ENCODE results near the gene CCDC92B.
"Not testable (repeated sequence)": the region's sequence is repeated elsewhere in the genome, so short reads cannot be mapped to it uniquely, and the experiment has no call there.

The CCDC92B gene

DNA sequence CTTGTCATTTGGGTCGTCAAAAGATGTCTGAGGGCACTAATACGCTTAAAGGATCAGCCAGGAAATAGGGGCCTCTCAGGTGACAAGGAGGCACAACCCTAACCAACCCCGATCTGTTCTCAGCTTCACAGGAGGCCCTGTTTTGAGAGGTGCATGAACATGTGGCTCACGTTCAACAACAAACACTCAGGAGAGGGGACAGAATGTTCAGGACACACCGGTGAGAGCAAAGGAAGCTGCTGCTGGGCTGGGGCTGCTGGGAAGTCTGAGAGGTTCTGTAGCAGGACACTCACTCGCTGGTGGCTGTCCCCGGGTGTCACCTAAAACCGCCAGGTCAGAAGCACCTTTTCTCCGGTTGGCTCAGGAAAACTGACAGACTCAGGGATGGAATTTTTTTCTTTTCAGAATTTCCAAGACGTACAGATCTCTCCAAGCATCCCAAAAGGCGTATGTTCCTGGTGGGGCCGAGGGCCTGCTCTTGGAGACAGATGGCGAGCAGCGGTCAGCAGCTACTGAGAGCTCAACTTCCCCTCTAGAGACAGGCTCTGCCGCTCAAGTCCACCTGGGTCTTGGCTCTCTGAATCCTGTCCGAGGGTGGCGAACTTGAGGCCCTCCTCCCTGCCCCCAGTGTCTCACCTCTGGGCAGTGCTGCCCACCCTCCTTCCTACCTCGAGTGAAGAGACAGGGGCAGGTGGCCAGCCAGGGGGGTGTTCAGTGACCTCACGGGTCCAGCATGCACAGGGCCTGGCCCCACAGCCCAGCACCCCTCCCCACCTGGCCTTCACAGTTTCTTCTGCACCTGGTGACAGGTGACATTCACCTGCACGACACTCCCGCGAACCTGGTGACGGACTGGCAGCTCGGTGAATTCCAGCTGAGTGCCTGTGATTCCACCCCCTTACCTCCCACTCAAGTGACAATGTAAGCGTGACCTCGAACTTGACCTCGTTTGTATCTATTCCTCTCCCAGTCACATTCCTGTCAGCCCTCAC lies 60.8 kb downstream of the CCDC92B start:
- DNase-seq: peak; percentile 13

DNA sequence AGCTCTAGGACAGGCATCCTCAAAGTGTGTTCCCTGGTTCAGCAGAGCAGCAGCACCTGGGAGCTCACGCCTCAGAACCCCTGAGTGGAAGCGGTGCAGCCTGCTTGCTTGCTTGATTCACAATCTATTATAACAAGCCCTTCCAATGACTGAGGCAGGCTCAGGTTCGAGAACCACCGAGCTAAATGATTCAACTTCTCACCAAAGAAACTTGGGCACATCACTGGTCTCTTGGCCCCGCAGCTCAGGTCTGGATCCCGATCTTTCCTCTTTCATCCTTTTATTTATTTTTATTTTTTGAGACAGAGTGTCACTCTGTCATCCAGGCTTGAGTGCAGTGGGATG lies 62.4 kb downstream of the CCDC92B start:
- no peak for DNase-seq

DNA sequence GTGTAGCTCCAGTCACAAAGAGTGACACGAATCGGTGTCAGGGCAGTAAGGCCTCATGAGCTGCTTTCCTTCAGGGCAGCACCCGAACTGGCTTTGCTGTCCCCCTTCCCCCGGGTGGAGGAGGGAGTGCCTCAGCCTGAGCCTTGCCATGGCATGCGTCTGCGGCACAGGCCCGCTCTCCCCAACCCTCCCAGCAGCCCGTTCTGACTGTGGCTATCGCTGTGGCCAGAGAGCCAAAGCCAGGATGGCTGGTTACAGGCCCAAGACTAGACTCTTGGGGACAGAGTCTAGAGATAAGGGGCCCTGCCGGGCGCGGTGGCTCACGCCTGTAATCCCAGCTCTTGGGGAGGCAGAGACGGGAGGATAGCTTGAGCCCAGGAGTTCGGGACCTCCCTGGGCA lies 63.8 kb downstream of the CCDC92B start:
- no peak for DNase-seq

DNA sequence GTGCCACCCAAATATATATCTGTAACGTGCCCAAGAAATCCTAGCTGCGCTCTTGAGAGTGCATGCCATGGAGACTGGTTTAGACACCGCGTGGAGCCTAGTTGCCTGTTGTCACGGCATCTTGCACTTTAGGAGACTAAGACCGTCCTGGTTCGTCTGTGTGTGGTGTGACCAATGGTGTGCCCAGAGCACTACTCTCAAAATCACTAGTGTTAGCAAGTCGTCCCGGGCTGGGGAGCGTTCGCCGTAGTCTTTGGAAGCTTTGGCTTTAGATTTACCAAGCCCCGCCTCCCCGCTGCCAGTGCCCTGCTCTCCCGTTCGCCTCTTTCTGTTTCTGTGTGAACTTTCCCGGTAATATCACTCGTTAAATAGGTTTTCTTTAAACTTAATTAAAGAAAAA lies 64.9 kb downstream of the CCDC92B start:
- no peak for DNase-seq

DNA sequence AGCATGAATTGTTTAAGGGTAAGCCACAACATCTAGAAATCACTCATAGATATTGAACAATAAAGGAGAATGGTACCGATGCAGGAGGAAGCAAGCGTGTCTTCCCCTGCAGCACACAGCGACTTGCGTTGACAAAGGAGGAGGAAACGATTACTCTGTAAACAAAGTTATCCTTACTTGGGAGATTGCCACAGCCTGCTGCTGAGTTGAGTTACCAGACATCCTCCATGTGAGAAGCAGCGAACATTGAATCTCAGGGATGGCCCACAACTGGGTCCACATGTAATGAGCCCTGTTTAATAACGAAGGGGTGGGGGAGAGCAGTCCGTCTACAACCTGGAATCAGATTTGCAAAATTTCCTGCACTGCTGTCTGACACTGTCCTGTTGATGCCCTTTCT lies 65.5 kb downstream of the CCDC92B start:
- DNase-seq: no peak

DNA sequence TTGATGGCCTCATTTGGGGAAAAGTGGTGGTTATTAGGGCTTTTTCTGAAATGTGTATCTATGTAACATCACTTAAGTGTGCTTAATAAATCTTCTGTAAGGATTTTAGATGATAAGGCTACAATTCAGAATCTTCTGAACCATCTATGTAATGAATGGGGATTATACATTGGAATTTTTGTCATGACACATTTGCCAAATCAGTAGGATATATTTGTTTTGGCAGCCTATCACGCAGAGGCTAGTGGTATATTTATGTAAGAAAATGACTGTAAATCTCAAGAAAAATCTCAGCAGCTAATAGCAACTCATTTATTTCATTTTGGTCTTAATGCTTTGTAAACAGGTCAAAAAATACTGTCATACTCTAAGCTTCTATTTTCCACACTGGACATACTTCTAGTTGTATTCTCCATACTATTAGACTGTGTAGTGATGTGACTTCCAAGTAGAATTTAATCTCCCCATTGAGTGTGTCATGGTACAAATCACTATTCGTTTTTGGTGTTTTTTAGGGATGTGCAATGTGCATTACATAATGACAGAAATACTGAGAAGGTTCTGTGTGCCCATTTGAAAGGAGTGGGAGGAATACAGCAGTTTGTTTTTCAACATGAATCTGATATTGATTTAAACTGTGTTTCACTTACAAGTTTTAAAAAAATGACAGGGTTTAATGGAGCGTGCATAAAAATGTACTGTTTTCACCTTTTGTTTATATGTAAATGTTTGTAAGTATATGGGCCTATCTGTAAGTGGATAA lies 67.1 kb downstream of the CCDC92B start:
- DNase-seq: no peak

- no peak for DNase-seq
Measured at GRCh38 chr17:2681650-2682049, 67.8 kb downstream of the CCDC92B start.

DNA sequence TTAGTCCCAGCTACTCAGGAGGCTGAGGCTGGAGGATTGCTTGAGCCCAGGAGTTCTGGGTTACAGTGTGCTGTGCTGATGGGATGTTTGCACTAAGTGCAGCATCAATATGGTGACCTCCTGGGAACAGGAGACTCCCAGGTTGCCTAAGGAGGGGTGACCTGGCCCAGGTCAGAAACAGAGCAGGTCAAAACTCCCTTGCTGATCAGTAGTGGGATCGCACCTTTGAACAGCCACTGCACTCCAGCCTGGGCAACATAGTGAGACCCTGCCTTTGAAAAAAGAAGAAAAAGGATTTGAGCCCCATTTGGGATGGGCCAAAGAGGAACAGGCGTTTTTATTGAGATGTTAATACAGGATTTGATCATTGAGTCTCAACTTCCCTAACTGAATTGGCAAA lies 68.5 kb downstream of the CCDC92B start:
- no peak for DNase-seq

GRCh38 chr17:2679247-2679646 lies 70.2 kb downstream of the CCDC92B start:
- not testable (repeated sequence) for DNase-seq

All from NCI-H2171 (cell line).